EL (cell line): ENCODE results near the gene PYY.
"Not testable (repeated sequence)": the region's sequence is repeated elsewhere in the genome, so short reads cannot be mapped to it uniquely, and the experiment has no call there.

ENCODE experiments used
- DNase-seq: peaks from one replicate; pipeline ENCODE4 v3.0.0-alpha.2; 2016

PYY gene

GRCh38 chr17:43976963-43977837 lies 23.5 kb upstream of the PYY start:
- no peak for DNase-seq

- DNase-seq, result no peak
Observed at GRCh38 chr17:43975898-43976297, 22.2 kb upstream of the PYY start.

DNA sequence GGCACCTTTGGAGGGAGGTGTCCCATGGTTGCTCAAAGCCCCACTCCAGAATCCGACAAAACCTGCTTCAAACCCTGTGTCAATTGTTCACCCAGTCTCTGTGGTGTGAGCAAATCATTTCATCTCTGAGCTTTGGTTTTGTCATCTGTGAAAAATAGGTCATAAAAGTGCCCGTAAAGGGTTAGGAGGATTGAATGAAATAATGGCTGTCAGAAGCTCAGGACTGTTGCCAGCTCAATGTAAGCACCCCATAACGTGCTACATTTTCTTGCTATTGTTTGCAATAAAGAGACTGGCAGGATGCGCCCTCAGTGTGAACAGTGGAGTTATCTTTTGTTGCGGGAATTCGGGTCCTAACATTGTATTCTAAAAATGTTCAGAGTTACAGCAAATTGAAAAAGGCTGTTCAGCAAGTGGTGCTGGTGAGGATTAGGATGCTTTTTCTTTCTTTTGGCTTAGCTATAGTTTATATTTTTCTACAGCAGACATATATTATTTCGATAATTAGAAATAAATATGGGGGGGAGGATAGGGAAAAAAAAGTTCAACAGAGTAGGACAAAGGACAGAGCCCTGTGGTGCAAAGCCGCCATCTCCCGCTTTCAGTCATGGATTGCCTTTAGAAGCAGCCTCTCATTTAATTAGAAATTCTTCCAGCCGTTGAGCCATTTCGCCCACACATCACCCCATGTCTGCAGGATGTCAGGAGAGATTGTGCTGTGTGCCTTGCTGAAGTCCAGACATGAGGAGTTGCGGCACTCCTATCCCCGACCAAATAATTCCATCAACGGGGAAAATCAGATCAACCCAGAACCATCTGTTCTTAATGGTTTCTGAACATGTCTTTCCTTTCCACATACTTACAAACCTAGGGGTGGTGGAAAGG lies 20.9 kb upstream of the PYY start:
- DNase-seq, result no peak

- DNase-seq, result not testable (repeated sequence)
Observed at GRCh38 chr17:43972444-43973212, 18.9 kb upstream of the PYY start.

DNA sequence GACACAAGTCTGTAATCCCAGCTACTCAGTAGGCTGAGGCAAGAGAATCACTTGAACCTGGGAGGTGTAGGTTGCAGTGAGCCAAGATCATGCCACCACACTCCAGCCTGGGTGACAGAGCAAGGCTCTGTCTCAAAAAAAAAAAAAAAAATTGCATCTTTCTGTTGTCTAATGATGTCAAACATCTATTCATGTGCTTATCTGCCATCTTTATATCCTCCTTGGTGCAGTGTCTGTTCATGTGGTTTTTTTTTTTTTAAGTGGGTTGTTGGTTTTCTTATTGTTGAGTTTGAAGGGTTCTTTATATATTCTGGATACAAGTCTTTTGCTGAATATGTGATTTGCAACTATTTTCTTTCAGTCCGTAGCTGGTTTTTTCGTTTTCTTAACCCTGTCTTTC lies 17.7 kb upstream of the PYY start:
- not testable (repeated sequence) for DNase-seq

DNA sequence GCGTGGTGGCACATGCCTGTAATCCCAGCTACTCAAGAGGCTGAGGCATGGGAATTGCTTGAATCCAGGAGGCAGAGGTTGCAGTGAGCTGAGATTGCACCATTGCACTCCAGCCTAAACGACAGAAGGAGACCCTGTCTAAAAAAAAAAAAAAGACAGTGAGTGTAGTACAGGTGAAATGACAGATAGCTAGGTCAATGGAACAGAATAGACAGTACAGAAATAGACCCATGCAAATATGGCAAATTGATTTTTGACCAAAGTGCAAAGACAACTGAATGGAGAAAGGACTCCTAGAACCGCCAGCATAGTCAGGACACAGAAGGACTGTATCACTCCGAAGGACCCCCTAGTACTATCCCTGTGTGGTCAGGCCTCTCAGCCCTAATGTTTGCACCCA lies 16.6 kb upstream of the PYY start:
- no peak for DNase-seq

DNA sequence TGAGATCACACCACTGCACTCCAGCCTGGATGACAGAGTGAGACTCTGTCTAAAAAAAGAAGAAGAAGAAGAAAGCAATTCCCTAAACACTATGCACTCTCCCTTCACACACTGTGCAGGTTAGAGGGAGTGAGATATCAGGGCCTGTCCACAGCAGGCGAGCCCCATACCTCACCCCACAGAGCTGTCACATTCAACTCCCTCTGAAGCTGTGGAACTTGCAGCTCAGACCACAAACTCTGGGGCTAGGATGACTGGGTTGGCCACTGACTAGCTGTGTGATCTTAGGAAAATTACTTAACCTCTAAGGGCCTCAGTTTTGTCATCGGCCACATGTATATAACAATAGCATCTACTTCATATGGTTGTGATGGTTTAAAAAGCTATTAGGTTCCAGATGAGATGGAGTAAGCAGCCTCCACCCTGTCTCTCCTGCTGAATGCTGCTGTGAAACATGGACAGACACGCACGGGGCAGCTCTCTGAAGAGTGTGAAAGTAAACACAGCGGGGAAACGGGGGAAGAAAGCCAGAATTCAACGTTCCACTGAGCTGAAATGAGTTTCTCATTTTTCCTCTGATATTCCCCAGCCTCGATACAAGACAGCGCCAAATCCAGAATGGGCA lies 13.6 kb upstream of the PYY start:
- DNase-seq, result no peak

- peak; percentile 49 for DNase-seq
Observed at GRCh38 chr17:43966276-43966675, 12.5 kb upstream of the PYY start.

DNA sequence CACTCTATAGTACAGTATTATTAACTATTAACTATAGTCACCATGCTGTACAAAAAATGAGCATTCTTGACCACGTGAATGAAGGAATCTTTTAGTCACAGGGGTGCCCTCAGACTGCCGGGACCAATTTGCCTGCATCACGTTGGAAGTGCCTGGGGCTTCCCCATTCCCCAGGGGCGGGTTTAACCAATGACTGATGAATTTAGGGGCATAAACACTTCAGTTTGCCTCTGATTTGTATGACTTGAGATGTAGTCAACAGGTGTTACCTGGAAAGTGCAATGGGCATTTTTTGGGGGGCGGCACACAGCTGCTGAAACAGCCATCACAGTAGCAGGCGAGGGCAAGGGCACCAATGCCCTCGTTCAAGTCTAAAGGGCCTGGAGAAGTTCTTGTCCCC lies 8.7 kb upstream of the PYY start:
- no peak for DNase-seq

GRCh38 chr17:43961954-43962353 lies 8.2 kb upstream of the PYY start:
- DNase-seq, result no peak

- DNase-seq, result not testable (repeated sequence)
Observed at GRCh38 chr17:43961292-43961691, 7.6 kb upstream of the PYY start.

DNA sequence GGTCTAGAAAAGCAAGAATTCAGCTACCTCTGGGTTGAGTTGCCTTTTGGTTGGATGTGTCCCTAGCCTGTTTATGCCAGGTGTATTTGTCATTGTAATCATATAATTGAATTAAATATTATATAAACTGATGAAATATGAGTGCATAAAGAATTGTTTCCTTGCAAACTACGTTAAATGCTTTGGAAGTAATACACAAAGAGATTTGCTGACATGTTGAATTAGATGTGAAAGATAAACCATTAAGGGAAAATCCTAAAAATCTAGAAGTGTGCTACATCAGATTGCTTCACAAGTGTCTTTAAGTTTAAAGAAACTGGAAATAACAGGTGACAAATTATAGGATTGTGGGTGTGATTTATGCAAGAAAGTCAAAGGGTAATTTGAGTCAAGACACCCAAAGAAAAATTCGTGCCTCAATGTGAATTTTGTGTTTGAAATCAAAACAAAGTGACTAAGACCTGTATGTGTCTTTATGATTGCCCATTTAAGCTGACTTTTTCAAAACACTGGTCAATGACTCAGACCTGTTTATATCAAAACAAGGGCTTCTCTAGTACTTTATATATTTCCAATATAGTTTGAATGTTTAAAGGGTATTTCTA lies 5.1 kb upstream of the PYY start:
- peak; percentile 21 for DNase-seq

GRCh38 chr17:43956222-43956621 lies 2.5 kb upstream of the PYY start:
- no peak for DNase-seq

DNA sequence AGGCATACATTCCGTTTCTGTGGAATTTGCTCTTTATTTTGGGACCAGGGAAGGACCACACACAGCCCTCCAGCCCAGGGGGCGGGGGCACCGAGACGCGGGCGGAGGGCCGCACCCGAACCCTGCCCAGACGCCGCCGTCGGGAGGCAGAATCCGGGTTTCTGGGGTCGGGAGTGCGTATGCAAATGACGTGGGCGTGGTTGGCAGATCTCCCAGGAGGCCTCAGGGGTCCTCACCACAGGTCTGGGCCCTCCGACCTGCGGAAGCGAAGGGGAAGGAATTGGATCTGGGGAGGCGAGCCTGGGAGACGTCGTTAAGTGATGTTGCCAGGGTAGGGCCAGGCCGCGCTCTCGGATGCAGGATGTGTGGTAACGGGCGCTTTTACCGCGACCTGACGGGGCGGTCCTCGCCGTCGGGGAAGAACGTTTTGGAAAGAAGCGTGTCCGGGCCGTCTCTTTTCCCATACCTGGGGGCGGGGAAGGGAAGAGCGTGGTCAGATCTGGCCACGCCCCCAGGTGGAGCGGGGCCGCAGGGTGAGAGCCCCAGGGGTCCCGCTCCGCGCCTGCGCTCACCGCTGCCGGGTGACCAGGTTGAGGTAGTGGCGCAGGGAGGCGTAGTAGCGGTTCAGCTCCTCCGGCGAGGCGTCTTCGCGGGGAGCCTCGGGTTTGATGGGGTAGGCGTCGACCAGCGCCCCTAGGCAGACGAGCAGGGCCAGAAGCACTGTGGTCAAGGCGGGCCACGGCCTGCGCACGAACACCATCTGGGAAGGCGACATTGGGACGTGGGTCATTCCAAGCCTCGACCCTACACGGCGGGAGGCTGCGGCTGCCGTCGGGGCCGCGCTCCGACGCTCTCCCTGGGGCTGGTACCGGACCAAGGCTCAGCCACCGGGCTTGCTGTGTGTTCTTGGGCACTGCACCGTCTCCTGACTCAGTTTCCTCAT lies 745 bp downstream of the PYY start:
- DNase-seq, result no peak

DNA sequence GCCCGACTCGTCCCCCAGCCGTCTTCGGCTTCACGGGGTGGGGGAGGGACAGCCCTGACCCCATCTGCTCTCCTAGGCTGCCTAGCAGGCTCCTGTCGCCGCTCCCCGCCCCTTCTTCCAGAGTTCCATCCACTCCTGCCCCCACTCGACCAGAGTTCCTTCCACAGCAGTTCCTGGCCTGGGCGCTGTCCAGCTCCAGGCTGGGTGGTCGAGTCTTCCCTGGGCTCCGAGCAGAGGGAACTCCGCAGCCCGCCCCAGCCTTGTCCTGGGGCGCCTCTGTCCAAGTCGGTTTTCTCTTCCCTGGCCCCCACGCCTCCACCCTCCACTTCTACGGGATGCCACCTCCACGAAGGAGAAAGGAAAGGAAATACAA lies 1.4 kb downstream of the PYY start:
- no peak for DNase-seq

GRCh38 chr17:43951750-43952149 lies 2.0 kb downstream of the PYY start:
- DNase-seq, result no peak

- no peak for DNase-seq
Observed at GRCh38 chr17:43950554-43950953, 3.2 kb downstream of the PYY start.

DNA sequence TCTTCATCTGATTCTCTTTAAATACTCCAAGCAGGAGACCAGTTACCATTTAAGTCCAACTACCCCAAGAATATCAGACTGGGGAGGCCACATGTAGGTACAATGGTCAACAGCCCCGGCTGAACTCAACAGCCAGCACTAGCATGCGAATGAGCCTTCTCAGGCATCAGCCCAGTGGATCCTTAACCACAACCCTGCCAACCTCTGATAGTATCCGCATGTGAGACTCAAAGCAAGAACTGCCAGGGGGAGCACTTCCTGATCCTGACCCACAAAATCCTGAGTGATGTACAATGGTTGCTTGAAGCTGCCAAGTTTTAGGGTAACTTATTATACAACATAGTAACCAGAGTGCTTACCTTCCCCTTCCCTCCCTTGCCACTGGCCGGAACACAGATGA lies 4.0 kb downstream of the PYY start:
- DNase-seq, result peak; percentile 21

GRCh38 chr17:43946781-43947180 lies 7.0 kb downstream of the PYY start:
- no peak for DNase-seq

DNA sequence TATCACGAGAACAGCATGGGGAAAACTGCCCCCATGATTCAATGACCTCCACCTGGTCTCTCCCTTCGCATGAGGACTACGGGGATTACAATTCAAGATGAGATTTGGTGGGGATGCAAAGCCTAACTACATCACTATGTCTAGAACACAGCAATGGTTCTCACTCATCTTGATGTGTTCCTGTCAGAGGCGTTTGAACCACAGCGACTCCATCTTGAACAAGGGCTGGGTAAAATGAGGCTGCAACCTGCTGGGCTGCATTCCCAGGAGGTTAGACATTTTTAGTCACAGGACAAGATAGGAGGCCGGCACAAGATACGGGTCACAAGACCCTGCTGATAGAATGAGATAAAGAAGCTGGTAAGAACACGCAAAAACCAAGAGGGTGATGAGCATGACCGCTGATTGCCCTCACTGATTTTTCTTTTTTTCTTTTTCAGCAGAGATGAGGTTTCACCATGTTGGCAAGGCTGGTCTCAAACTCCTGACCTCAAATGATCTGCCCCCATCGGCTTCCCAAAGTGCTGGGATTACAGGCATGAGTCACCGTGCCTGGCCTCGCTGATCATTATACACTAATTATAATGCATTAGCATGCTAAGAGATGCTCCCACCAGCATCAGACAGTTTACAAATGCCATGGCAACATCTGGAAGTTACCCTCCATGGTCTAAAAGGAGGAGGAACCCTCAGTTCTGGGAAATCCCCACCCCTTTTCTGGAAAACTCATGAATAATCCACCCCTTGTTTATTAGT lies 8.5 kb downstream of the PYY start:
- peak; percentile 48 for DNase-seq
